HG03196 (cell line): ENCODE data around the gene ITGA11.

ENCODE experiments used
- ATAC-seq: cut with Tn5 transposase; IDR thresholded peaks from one replicate; pipeline ENCODE4 v1.9.1; 2021; ENCODE audit not compliant: unreplicated experiment

Gene ITGA11

DNA sequence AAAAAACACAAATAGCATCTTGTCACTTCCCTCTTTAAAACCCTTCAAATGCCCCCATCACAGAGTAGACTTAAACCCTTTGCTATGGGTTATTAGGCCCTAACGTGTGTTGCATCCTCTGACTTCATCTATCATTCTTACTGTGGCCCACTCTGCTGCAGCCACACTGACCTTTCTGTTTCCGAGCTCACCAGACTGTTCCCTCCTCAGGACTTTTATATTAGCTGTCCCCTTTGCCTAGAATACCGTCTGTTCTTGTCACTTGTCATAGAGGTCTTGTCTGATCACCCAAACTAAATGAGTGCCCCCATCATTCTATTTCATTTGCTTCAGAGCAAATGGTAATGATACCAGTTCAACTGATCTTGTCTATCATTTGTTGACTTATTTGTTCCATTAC, 155.3 kb downstream of the ITGA11 start:
- ATAC-seq = no peak

- no peak for ATAC-seq
Observed at GRCh38 chr15:68275165-68275746, 156.7 kb downstream of the ITGA11 start.

DNA sequence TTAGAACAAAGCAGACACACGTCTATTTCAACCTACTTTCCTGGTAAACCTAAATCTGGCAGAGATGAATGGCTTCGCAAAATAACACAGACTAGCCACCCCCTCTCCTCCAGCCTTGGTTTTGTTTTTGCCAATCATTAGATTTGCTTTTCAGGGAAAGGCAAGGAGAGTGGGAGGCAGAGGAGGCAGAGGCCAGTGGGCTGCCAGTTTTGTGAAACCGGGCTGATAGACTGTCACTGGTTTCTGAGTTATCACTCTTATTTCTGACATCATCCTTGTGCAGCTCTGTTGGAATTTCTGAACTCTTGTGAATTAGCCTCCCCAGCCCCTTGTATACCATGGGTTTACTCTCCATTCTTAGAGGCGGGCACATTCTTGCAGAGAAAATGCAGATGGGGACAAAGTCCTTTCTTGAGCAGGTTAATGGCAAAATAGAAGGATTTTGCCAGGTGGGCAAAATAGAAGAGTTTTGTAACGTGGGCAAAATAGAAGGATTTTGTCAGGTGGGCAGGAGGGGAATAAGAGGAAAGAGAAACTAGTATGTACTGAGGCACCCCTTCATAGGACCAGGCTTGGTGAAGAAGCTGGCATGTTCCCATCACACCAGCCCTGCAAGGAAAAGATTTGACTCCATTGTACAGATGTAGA, 157.6 kb downstream of the ITGA11 start:
- no peak for ATAC-seq

- ATAC-seq = no peak
Observed at GRCh38 chr15:68272721-68273271, 159.2 kb downstream of the ITGA11 start.

- no peak for ATAC-seq
Observed at GRCh38 chr15:68271854-68272471, 160.0 kb downstream of the ITGA11 start.

- no peak for ATAC-seq
Observed at GRCh38 chr15:68268405-68268804, 163.6 kb downstream of the ITGA11 start.

- no peak for ATAC-seq
Observed at GRCh38 chr15:68265674-68266073, 166.3 kb downstream of the ITGA11 start.

DNA sequence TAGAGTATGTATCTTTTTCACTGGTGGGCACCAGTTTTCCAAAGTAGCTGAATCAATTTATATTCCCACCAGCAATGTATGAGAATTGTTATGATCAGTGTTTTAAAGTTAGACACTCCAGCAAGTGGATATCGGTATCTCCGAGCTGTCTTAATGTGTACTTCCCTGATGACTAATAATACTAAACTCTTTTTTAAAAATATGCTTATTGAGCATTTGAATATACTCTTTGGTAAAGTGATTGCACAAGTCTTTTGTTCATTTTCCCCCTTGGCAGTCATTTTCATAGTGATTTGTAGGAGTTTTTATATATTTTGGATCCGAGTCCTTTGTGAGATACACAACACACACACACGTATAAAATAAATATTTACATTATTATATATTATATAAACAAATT, 166.9 kb downstream of the ITGA11 start:
- no peak for ATAC-seq

GRCh38 chr15:68264282-68264681, 167.7 kb downstream of the ITGA11 start:
- no peak for ATAC-seq

GRCh38 chr15:68262514-68263356, 169.2 kb downstream of the ITGA11 start:
- no peak for ATAC-seq

- no peak for ATAC-seq
Observed at GRCh38 chr15:68261980-68262379, 170.0 kb downstream of the ITGA11 start.

- ATAC-seq = no peak
Observed at GRCh38 chr15:68261241-68261640, 170.7 kb downstream of the ITGA11 start.

- no peak for ATAC-seq
Observed at GRCh38 chr15:68259883-68260282, 172.1 kb downstream of the ITGA11 start.

DNA sequence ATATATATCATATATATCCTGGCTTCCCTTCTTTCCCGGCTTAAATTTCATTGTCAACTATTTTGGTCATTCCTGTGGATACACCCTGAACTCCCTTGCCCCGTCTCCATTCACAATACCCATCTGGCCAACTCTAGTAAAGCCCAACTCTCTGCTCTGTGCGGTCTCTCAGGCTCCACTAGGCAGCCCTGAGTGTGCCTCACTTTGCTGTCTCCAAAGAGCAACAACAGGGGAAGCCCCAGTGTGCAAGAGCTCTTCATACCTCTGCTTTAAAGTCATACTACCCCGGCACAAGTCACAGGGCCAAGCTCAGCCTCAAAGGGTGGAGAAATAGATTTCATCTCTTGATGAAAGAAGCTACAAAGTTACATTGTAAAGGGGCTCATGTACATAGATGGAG, 173.3 kb downstream of the ITGA11 start:
- no peak for ATAC-seq

DNA sequence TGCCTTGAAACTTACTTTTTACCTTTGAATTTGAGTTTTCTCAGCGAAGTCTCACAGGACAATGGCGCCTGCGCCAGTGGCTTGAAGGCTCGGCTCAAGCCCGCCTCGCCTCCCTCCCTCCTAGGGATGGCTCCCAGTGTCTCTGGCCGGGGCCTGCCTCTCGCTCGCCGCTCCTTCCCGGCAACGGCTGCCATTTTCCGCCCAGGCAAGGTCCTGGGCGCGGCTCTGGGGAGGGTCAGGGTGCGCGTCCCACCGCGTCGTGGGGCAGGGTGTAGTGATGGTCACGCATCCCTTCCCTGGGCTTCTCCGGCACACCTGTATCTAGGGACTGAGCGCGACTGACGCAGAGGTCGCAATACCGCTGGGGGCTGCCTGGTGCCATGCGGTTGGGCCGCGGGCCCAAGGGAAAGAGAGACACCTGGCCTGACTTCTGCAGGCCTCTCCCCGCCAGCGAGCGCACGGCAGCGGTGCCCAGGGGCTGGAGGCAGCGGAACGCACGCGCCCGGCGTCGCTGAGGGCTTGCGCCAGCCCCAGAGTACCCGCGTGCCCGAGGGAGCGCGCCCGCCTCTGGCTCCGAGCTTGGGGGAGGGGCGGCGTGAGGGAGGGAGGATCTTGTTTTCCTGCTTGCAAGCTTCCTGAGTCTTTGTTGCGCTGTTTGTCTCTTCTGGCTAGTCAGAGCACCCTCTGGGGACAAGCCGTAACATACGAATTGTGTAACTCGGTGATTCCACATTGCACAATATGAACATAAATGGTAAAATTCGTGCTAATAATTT, 175.1 kb downstream of the ITGA11 start:
- ATAC-seq = no peak

GRCh38 chr15:68252925-68253534, 178.9 kb downstream of the ITGA11 start:
- no peak for ATAC-seq

DNA sequence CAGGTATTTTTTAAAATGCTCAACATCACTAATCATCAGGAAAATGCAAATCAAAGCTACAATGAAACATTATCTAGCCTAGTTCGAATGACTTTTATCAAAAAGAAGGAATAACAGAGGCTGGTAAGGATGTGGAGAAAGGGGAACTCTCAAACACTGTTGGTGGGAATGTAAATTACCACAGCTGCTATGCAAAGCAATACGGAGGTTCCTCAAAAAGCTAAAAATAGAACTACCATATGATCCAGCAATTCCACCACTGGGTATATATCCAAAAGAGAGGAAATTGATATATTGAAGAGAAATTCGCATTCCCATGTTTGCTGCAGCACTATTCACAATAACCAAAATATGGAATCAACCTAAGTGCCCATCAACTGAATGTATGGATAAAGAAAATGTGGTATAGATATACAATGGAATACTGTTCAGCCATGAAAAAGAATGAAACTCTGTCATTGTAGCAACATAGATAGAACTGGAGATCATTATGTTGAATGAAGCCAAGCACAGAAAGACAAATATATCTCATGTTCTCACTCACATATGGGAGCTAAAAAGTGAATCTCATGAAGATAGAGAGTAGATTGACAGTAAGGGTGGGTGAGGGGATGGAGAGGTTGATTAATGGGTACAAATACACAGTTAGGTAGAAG, 182.8 kb downstream of the ITGA11 start:
- ATAC-seq = no peak
